ENCODE results near the gene PSMA7.

DNA sequence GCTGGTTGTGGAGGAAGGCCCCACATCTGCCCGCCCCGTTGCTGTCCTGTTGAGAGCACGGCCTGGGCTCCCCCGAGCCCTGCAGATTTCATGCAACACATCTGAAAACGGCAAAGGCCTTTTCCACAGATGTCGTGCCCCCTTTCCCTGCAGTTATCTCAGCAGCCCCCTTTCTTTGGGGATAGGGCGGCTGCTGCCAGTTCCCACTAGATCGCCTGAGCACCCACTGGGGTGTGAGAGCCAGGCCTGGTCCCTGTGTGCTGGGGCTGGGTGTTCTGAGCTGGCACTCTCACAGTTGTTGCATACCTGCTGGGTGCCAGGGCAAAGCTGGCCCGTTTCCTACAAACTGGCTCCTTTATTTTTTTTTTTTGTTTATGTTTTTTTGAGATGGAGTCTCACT lies 27.3 kb upstream of the PSMA7 start:
- no peak for TF ChIP-seq POLR2A (IDR thresholded peaks at IDR 0.05)
- TF ChIP-seq, protein P1, sequence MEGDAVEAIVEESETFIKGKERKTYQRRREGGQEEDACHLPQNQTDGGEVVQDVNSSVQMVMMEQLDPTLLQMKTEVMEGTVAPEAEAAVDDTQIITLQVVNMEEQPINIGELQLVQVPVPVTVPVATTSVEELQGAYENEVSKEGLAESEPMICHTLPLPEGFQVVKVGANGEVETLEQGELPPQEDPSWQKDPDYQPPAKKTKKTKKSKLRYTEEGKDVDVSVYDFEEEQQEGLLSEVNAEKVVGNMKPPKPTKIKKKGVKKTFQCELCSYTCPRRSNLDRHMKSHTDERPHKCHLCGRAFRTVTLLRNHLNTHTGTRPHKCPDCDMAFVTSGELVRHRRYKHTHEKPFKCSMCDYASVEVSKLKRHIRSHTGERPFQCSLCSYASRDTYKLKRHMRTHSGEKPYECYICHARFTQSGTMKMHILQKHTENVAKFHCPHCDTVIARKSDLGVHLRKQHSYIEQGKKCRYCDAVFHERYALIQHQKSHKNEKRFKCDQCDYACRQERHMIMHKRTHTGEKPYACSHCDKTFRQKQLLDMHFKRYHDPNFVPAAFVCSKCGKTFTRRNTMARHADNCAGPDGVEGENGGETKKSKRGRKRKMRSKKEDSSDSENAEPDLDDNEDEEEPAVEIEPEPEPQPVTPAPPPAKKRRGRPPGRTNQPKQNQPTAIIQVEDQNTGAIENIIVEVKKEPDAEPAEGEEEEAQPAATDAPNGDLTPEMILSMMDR (IDR thresholded peaks at IDR 0.05 in 4 of 5, conservative IDR thresholded peaks at IDR 0.05 in 1 of 5): no peak

All from gastrocnemius medialis (tissue), 4 donors.